GM12872 (cell line): ENCODE data around the gene MBD4.

Source experiments
- TF ChIP-seq, protein P1 (sequence below): IDR thresholded peaks from 3 replicates; pipeline ENCODE4 v1.5.1; 2011; ENCODE audit warnings: low read depth, mild to moderate bottlenecking, low read length, moderate library complexity; ENCODE audit not compliant: insufficient read depth

MBD4 gene

DNA sequence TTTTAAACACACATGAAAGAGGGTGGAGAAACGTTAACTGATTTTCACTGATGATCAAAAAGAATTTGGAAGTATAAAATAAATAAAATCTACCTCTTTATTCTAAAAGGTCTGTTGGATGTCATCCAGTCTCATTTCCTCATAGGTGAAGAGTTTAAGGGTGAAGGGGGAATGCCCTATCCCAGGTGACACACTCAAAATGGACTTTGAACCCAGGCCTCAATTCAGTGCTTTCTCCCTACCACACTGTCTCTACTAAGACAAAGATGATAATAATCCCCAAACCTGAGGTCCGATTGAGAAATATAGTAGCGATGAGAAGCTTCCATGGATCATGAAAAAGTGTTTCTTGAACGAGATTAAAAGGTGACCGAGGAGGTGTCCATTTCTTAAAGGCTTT, 6.2 kb downstream of the MBD4 start:
- TF ChIP-seq, protein P1, sequence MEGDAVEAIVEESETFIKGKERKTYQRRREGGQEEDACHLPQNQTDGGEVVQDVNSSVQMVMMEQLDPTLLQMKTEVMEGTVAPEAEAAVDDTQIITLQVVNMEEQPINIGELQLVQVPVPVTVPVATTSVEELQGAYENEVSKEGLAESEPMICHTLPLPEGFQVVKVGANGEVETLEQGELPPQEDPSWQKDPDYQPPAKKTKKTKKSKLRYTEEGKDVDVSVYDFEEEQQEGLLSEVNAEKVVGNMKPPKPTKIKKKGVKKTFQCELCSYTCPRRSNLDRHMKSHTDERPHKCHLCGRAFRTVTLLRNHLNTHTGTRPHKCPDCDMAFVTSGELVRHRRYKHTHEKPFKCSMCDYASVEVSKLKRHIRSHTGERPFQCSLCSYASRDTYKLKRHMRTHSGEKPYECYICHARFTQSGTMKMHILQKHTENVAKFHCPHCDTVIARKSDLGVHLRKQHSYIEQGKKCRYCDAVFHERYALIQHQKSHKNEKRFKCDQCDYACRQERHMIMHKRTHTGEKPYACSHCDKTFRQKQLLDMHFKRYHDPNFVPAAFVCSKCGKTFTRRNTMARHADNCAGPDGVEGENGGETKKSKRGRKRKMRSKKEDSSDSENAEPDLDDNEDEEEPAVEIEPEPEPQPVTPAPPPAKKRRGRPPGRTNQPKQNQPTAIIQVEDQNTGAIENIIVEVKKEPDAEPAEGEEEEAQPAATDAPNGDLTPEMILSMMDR, result no peak

DNA sequence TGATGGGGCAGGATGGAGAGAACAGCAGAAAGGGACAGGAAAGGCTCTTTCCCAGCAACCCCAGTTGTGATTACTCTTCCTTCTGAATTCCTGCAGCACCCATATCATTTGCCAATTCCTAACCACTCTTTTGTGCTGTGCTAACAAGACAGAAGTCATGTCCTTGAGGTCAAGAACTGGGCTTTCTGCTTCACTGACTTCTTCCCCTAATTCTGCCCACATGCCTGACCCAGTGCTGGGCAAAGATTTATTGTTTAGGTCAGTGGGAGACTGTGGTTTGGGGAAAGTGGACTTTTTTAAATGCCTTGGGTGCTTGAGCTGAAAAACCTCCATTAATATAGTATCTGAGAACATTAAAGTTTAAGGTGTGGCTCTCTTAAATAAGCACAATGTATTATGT, 7.1 kb downstream of the MBD4 start:
- TF ChIP-seq, protein P1, result no peak

DNA sequence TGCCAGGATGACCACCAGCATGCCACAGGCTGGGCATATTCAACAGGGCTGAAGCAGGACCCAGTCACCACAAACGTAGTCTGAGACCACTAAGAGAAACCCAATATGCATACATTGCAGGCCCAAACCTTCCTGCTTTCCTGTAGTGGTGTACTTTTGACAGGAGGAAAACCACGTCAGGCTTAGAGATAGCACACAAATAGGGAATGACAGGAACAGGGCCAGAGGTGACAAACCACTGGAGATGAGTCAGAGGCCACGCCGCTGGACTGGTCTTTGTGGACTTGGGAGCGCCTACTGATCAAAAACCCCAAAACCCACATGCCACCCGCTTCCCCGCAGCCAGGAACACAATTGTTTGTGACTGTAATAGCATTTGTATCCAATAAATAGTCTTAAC, 7.7 kb downstream of the MBD4 start:
- TF ChIP-seq, protein P1, result no peak

DNA sequence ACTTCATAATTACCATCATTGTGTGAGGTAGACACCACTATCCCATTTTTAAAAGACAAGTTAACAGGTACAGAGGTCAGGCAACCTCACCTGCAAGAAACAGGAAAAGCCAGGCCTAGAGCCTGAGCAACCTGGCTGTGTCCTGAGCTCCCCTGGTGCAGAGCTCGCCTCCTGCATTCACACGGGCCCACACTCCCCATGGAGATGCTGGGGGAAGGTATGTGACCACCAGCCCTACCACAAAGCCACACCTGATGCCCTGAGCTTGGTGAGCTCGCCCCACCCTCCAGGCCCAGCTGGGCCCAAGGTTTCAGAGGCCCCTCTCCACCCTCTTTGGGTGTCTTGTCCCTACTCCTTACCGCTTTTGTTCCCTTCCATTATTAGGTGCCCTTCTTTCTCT, 10.1 kb downstream of the MBD4 start:
- TF ChIP-seq, protein P1, result no peak

DNA sequence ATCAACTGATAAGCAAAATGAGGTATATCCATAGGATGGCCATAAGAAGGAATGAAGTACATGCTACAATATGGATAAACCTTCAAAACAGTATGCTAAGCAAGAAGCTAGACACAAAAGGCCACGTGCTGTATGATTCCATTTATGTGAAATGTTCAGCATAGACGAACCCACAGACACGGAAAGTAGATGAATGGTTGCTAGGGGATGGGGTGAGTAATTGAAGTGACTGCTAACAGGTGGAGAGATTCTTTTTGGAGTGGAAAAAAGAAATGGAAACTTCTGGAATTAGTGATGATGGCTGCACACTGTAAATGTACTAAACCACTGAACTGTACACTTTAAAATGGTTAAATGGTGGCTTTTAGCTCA, 10.7 kb downstream of the MBD4 start:
- TF ChIP-seq, protein P1, result no peak

DNA sequence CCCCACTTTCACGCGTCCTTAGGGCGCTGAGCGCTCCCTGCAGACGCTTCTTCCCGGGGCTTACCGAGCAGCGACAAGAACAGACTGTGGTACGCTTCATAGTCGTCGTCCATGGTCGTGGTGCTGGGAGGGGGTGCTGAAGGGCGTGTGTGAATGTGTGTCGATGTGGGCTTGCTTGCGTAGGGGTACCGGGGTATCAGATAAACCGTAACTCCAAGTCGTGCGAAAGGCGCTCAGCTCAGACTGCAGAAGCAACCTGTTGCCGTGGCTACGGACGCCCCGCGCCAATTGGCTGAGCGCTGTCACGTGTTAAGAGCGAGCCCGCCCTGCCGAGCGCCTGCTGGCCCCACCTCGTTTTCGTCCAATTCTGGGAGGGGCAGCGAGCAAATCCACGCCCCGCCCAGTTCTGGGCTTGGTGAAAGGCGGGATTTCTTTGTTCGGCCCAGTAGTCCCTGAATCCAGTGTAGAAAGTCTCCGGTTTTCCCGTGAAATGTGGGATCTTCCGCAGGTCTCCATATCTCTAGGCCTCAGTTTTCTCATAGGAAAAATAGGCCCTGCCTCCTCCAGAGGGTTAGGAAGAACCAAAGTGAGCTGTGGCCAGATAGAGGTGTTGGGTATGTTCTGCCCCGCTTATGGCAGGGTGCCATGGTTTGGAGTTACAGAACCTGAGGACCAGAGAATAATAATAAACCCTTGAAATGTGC, 11.2 kb downstream of the MBD4 start, which contains the start of gene EFCAB12:
Gene EFCAB12 (minus strand): TSS at position 261 of the 704 bp plus-strand sequence. CDS start 148 bp downstream, at position 113.
- TF ChIP-seq, protein P1, result no peak

DNA sequence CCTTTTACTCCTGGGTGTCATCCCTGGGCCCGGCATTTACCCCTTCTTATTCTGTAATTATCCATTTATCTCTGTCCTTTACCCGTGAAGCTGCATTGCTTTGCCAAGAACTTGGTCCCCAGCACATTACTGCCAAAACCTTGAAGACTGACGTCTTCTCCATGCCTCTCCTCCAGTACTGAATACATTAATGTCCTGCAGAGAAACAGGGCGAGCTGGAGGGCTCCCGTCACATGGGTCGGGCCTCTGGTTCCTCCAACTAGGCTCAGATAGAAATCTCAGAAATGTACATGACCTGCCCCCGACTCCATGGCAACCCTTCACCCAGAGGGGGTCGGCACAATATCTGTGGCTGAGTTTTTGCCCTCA, 11.8 kb downstream of the MBD4 start:
- TF ChIP-seq, protein P1, result no peak
